ENCODE results near the gene BAIAP2. TPM values are rescaled to one million over a fixed set of nuclear protein-coding genes. Genes with fewer than 3 reads are reported as not detected.

The BAIAP2 gene
- total and polyA plus RNA-seq, 2 donors (not counting 1 experiment from before 2014, with no cell fraction given): 1.3 to 12.0 TPM

GRCh38 chr17:81151278-81151677 is 116.3 kb downstream of the BAIAP2 start:
- Mint-ChIP-seq H3K27me3 (peaks cover 15% of the 10 kb centered on the region), H3K9me3 (ENCODE audit: insufficient read depth) (no peaks in the 10 kb centered on the region), H3K4me3 (no peak overlapping the region), H3K27ac (no peak overlapping the region), H3K4me1 (peaks cover 9% of the 10 kb centered on the region)
- TF ChIP-seq CTCF (IDR thresholded peaks at IDR 0.05): no peak
- no peak for TF ChIP-seq EZH2 (IDR thresholded peaks at IDR 0.05; ENCODE audit: borderline replicate concordance, insufficient read depth, low read depth, low read length, poor library complexity, severe bottlenecking)
- no peak for DNase-seq
- no peak overlapping the region for H3K4me2 ChIP-seq (replicated peaks; ENCODE audit: low read depth, low read length, poor library complexity, severe bottlenecking)
- no peaks in the 10 kb centered on the region for H3K9me3 ChIP-seq (ENCODE audit: control extremely low read depth in 1 of 3, control insufficient read depth in 2 of 3, insufficient read depth in 1 of 3, low read length in 2 of 3)
- no peaks in the 10 kb centered on the region for H3K36me3 ChIP-seq (replicated peaks in 1 of 2; ENCODE audit: control extremely low read depth in 1 of 2, control insufficient read depth in 1 of 2, extremely low read depth in 1 of 2, insufficient read depth in 2 of 2, low read length in 1 of 2)
- no peaks in the 10 kb centered on the region for H3K79me2 ChIP-seq (ENCODE audit: control insufficient read depth, insufficient read depth, low read length)
- ATAC-seq (ENCODE audit: low read depth): no peak
- H3K27me3 ChIP-seq (replicated peaks in 1 of 4; ENCODE audit: control extremely low read depth in 1 of 4, control insufficient read depth in 3 of 4, insufficient read depth in 4 of 4, low read length in 3 of 4): peaks cover 0 to 2% (median under 1%) of the 10 kb centered on the region in 4 experiments
- H3K4me3 ChIP-seq (ENCODE audit: control extremely low read depth in 1 of 5, extremely low read depth in 1 of 5, insufficient read depth in 1 of 5, low read depth in 2 of 5, low read length in 4 of 5): no peak overlapping the region
- intact Hi-C loops (cut with micrococcal nuclease): no loop called here
- CTCF ChIA-PET: interaction anchor here (1.1 kb wide), 1 partner anchor 8 kb away, joined by 4 read pairs; no protein-coding TSS in a partner anchor
- no peak overlapping the region for H3K9ac ChIP-seq (ENCODE audit: low read length)
- no peak overlapping the region for H3K27ac ChIP-seq (ENCODE audit: low read length in 2 of 2)
- 91% methylated on average over 11 of the region's 13 CpGs for WGBS (ENCODE audit: insufficient coverage)
- no peak overlapping the region for H2AFZ ChIP-seq (ENCODE audit: insufficient read depth, low read depth, low read length, poor library complexity, severe bottlenecking)
- H3K4me1 ChIP-seq (ENCODE audit: control insufficient read depth in 2 of 2, insufficient read depth in 2 of 2, low read length in 2 of 2): no peaks in the 10 kb centered on the region
- POLR2A ChIA-PET: no interaction called here
- no peaks in the 10 kb centered on the region for H4K20me1 ChIP-seq (ENCODE audit: control insufficient read depth, insufficient read depth, low read length, poor library complexity, severe bottlenecking)

GRCh38 chr17:81152288-81152828 is 117.4 kb downstream of the BAIAP2 start:
- Histone ChIP-seq H3K4me3 (ENCODE audit: control extremely low read depth in 1 of 5, extremely low read depth in 1 of 5, insufficient read depth in 1 of 5, low read depth in 2 of 5, low read length in 4 of 5) (no peak overlapping the region), H3K27me3 (replicated peaks in 1 of 4; ENCODE audit: control extremely low read depth in 1 of 4, control insufficient read depth in 3 of 4, insufficient read depth in 4 of 4, low read length in 3 of 4) (peaks cover 0 to 2% (median under 1%) of the 10 kb centered on the region in 4 experiments), H3K4me1 (ENCODE audit: control insufficient read depth in 2 of 2, insufficient read depth in 2 of 2, low read length in 2 of 2) (no peaks in the 10 kb centered on the region), H3K36me3 (replicated peaks in 1 of 2; ENCODE audit: control extremely low read depth in 1 of 2, control insufficient read depth in 1 of 2, extremely low read depth in 1 of 2, insufficient read depth in 2 of 2, low read length in 1 of 2) (no peaks in the 10 kb centered on the region), H3K9ac (ENCODE audit: low read length) (no peak overlapping the region), H3K9me3 (ENCODE audit: control extremely low read depth in 1 of 3, control insufficient read depth in 2 of 3, insufficient read depth in 1 of 3, low read length in 2 of 3) (no peaks in the 10 kb centered on the region), H3K27ac (ENCODE audit: low read length in 2 of 2) (no peak overlapping the region), H3K4me2 (replicated peaks; ENCODE audit: low read depth, low read length, poor library complexity, severe bottlenecking) (no peak overlapping the region), H3K79me2 (ENCODE audit: control insufficient read depth, insufficient read depth, low read length) (no peaks in the 10 kb centered on the region), H2AFZ (ENCODE audit: insufficient read depth, low read depth, low read length, poor library complexity, severe bottlenecking) (no peak overlapping the region), H4K20me1 (ENCODE audit: control insufficient read depth, insufficient read depth, low read length, poor library complexity, severe bottlenecking) (no peaks in the 10 kb centered on the region)
- peaks cover 15% of the 10 kb centered on the region for H3K27me3 Mint-ChIP-seq
- no peak overlapping the region for H3K27ac Mint-ChIP-seq
- peaks cover 9% of the 10 kb centered on the region for H3K4me1 Mint-ChIP-seq
- TF ChIP-seq CTCF (IDR thresholded peaks at IDR 0.05): no peak
- TF ChIP-seq EZH2 (IDR thresholded peaks at IDR 0.05; ENCODE audit: borderline replicate concordance, insufficient read depth, low read depth, low read length, poor library complexity, severe bottlenecking): no peak
- H3K9me3 Mint-ChIP-seq (ENCODE audit: insufficient read depth): no peaks in the 10 kb centered on the region
- no peak overlapping the region for H3K4me3 Mint-ChIP-seq
- ChIA-PET POLR2A (interaction anchor here (0.7 kb wide), 1 partner anchor 56 kb away, joined by 4 read pairs; no protein-coding TSS in a partner anchor), CTCF (interaction anchor here (0.7 kb wide), 1 partner anchor 72 kb away, joined by 4 read pairs; no protein-coding TSS in a partner anchor)
- ATAC-seq (ENCODE audit: low read depth) (no peak), DNase-seq (no peak)
- intact Hi-C loops (cut with micrococcal nuclease): no loop called here
- WGBS (ENCODE audit: insufficient coverage): 100% methylated on average over 1 of the region's 8 CpGs
